22Rv1 (cell line): Measurements from ENCODE around the gene CLIC5.

Source experiments
- H3K27ac ChIP-seq: fragments of 450-650 bp; 2 replicates; pipeline ENCODE4 v1.5.1; 2017
- ZFX ChIP-seq: fragments of 450-650 bp; IDR thresholded peaks from 2 replicates; pipeline ENCODE4 v1.6.1; 2017; ENCODE audit warnings: antibody characterized with exemption, borderline replicate concordance
- TF ChIP-seq, protein P1 (sequence below): fragments of 450-650 bp; IDR thresholded peaks from 2 replicates; pipeline ENCODE4 v1.5.1; 2017; ENCODE audit warnings: mild to moderate bottlenecking

Gene CLIC5

DNA sequence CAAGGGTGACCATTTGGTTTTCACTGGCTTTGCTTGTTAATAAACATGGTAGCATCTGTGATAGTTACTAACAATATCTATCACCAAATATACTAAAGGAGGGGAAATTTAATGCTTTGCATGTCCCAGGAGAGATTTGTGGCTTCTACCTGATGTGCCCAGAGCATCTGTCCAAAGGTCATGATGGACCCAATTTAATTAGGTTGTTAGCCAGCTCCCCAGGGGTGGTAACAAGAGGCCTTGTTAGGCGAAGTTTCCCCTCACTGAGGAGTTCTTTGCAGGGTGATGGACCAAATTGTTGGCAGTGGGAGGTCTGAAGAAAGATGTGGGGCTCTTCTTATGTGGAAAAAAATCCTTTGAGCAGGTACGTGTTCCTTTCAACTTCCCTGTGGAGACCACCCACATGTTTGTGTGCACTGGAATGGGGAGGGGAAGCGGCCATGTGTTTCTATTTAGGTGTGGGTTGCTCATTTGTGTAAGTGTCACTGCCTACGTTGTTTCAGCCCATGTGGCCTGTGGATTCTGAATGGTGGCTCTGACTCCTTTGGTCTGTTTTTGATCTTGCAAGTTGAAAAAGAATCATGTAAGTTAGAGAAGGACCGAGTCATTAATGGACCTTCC lies 137.6 kb downstream of the CLIC5 start:
- TF ChIP-seq, protein P1, sequence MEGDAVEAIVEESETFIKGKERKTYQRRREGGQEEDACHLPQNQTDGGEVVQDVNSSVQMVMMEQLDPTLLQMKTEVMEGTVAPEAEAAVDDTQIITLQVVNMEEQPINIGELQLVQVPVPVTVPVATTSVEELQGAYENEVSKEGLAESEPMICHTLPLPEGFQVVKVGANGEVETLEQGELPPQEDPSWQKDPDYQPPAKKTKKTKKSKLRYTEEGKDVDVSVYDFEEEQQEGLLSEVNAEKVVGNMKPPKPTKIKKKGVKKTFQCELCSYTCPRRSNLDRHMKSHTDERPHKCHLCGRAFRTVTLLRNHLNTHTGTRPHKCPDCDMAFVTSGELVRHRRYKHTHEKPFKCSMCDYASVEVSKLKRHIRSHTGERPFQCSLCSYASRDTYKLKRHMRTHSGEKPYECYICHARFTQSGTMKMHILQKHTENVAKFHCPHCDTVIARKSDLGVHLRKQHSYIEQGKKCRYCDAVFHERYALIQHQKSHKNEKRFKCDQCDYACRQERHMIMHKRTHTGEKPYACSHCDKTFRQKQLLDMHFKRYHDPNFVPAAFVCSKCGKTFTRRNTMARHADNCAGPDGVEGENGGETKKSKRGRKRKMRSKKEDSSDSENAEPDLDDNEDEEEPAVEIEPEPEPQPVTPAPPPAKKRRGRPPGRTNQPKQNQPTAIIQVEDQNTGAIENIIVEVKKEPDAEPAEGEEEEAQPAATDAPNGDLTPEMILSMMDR, result no peak
- no peak for TF ChIP-seq ZFX
- H3K27ac ChIP-seq, result no peak overlapping the region

DNA sequence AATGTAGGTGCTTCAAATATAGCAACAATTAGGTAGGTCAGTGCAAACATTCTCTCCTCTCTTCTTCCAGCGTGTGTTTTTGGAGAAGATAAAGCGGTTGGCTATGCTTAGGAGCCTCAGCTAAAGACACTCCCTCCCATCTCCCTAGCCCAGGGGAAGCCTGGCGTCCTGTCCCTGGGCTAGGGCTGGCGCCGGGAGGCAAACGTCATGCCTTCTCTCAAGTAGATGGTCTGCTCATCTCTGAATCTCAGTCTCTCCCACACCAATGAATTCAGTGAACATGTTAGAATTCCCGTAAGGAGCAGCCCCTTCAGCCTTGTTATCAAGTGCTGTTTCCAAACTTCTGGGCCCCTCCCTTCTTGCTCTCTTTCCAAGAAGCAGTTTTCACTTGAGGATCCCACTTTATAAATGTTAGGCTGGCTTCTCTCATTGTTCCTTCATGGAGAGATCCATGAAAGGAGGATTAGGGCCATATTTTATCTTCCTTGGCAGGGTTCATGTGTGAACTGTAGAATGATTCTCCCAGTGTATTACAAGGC lies 142.8 kb downstream of the CLIC5 start:
- TF ChIP-seq, protein P1, result no peak
- TF ChIP-seq ZFX, result no peak
- H3K27ac ChIP-seq, result no peak overlapping the region

DNA sequence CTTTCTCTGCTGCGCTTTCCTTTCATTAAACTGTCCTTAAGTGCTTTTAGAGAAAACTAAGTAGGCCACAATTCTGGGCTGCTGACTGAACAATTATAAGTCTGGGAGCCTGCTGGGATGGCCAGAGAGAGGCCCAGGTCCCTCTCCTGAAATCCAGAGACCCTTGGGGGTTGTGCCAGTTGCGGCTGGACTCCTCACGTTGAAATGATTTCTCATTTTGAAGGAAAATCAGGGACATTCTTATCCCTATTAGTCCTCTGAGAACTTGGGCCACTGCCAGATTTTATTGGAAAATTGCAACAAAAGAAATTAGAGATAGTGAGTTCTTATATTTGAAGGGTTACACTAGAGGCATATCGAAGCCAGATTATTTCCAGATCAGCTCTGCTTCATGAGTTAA lies 145.1 kb downstream of the CLIC5 start:
- H3K27ac ChIP-seq, result no peak overlapping the region
- TF ChIP-seq, protein P1, result no peak
- TF ChIP-seq ZFX, result no peak

DNA sequence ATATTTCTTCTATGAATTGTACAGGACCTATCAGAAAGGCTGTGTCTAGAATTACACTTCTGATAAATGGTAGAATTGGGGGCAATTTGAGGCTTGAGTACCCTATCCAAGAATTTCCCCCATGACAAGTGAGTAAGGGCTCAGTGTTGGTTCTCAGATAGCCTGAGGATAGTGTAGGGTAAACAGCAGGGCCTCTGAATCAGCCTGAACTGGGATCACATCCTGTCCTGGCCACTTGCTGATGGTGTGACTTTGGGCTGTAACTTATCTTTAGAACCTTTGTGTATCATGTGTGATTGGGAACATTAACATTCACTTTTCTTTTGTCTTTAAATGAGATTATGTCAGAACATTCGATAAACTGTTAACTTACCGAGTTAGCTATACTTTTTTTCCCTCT lies 151.0 kb downstream of the CLIC5 start:
- H3K27ac ChIP-seq, result no peak overlapping the region
- TF ChIP-seq ZFX, result no peak
- TF ChIP-seq, protein P1, result no peak

DNA sequence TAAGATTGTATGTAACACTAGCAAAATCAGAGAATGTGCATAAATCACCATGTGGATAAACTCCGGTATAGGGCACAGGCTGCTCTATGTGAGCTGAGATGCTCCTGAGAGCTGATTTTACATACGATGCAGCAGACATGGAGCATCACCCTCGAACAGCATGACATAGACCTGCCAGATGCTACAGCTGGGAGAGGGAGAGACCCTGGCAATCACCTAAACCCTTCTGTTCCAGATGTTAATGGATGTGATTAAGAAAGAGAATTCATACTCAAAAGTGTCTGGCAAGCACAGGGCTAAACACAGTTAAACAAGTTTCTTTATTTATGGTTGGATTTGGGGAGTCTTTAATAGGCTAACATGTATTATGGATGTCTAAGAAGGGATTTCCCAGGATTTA lies 157.0 kb downstream of the CLIC5 start:
- no peak for TF ChIP-seq ZFX
- TF ChIP-seq, protein P1, result no peak
- H3K27ac ChIP-seq, result no peak overlapping the region

DNA sequence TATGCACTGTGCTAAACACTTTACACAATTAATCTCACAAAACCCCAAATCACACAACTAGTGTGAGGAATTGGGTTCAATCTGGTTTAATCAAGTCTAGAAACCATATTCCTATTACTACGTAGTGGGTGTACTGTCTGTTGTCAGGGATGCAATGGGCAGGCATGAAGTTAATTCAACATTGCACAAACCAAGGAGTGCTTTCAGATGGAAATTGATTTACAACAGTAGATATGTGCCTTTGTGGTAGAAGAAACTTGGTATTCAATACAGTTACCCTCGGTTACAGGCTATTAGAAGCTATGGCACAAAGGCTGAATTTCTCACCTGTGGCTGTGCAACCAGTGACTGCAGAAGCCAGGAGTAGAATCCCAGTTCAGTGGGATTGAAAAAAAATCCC lies 157.8 kb downstream of the CLIC5 start:
- no peak for TF ChIP-seq ZFX
- TF ChIP-seq, protein P1, result no peak

DNA sequence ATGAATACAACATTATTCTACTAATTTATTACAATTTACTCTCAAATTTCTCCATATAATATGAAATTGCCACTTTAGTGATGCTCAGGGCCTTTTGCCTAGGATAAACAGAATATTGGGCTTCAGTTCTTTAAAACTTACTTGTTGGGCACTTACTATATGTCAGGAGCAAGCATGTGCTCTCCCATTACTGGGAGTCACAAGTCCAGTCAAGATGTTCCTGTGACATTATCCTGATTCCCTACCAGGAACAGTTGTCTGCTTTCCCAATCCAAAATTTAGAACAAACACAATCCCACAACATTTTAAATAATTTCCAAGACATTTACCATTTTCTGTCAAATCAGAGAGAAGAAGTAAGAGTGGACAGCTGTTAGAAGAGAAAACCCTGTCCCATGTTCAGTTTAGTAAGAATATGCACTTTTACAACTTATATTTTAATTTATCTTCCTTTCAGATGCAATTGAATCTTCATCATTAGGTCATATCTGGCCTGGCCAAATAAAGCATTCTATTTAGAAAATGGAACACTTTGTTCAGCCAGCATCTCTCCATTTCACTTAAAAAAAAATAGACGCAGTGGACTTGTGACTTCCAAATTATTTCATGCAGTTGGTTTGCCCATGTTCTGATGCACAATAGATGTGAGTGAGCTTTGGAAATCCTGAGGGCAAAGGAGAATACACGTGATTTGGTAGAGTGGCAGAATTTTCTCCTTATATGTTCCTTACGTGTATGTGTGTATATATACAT lies 159.8 kb downstream of the CLIC5 start:
- TF ChIP-seq, protein P1, result no peak
- no peak for TF ChIP-seq ZFX
- H3K27ac ChIP-seq, result no peak overlapping the region

More for the DNA sequence above, 157.8 kb downstream of the CLIC5 start:
- H3K27ac ChIP-seq, result no peak overlapping the region
